Measurements from ENCODE around the gene RHOT1.

GRCh38 chr17:32099686-32100085 lies 42.6 kb upstream of the RHOT1 start:
- TF ChIP-seq CTCF (conservative IDR thresholded peaks at IDR 0.05; ENCODE audit: low read depth, low read length) = no peak
- no peak for TF ChIP-seq EZH2 (IDR thresholded peaks at IDR 0.05; ENCODE audit: low read length, unreplicated experiment)
